HCT116 (cell line): ENCODE measurements around the gene FAN1. TPM values are rescaled to one million over a fixed set of nuclear protein-coding genes. Genes with fewer than 3 reads are reported as not detected.

Experiments used
- ATAC-seq: fragments of 200-7000 bp; cut with Tn5 transposase; 2 replicates; pipeline ENCODE4 v1.9.1; 2020; ENCODE audit warnings: mild to moderate bottlenecking, moderate library complexity
- BruUV-seq: library from RNA; stranded (reverse); fragments of 400-500 nt; replicated peaks from 2 replicates; lab custom pipeline; 2021; lab: Mats Ljungman, UMichigan
- CTCF ChIA-PET: fragments of 300-600 bp; sonication (Branson Sonifier 250); formaldehyde crosslinking; loops from one replicate; lab custom pipeline; 2021; ENCODE audit warnings: antibody characterized with exemption; lab: Charles Lee
- POLR2A ChIA-PET: fragments of 300-600, 350-600 bp; sonication (Branson Sonifier 250); formaldehyde crosslinking; loops from one replicate; lab custom pipeline; 2021; ENCODE audit warnings: antibody characterized with exemption; lab: Charles Lee
- RAD21 ChIA-PET, 2 experiments: fragments of 300-600 bp; sonication (Branson Sonifier 250); formaldehyde crosslinking; loops; one replicate each; lab custom pipeline; 2023; ENCODE audit warnings: low total read pairs in 2 of 2; ENCODE audit not compliant: uncharacterized antibody in 2 of 2, unreplicated experiment in 2 of 2, low non-redundant PET in 1 of 2; lab: Charles Lee
- DNase-seq: peaks from one replicate; pipeline ENCODE4 v3.0.0-alpha.2; 2010; ENCODE audit warnings: low read depth, low spot score
- H2AFZ ChIP-seq: fragments of 200-600 bp; shearing (Covaris generic), sonication (generic); 2 replicates; pipeline ENCODE4 v1.6.1; 2017; ENCODE audit warnings: low read depth, mixed run types, mixed read lengths, antibody characterized with exemption, low read length; ENCODE audit not compliant: poor library complexity, severe bottlenecking
- H3K27ac ChIP-seq: 2 replicates; pipeline ENCODE4 v1.5.1; 2012; ENCODE audit warnings: low read depth, low read length
- H3K27me3 ChIP-seq: fragments of 200-600 bp; sonication (generic); 2 replicates; pipeline ENCODE4 v1.6.1; 2016; ENCODE audit warnings: mixed run types, low read length, mixed read lengths; ENCODE audit not compliant: insufficient read depth
- H3K36me3 ChIP-seq, 2 experiments: fragments of 200-500 bp in 1 of 2; fragments of 200-600 bp in 1 of 2; sonication (Bioruptor generic) in 1 of 2; sonication (generic) in 1 of 2; 2 replicates each; pipeline versions ENCODE4 v1.5.1 to v1.6.1; 2014 to 2016; ENCODE audit warnings: low read length in 2 of 2, inconsistent platforms in 1 of 2, mixed read lengths in 1 of 2, mixed run types in 1 of 2; ENCODE audit not compliant: insufficient read depth in 2 of 2, control insufficient read depth in 1 of 2
- H3K4me1 ChIP-seq, 2 experiments: fragments of 200-600 bp in 1 of 2; sonication (generic) in 1 of 2; 2 replicates each; pipeline versions ENCODE4 v1.5.1 to v1.6.1; 2012 to 2017; ENCODE audit warnings: low read length in 2 of 2, inconsistent platforms in 1 of 2, mild to moderate bottlenecking in 1 of 2, mixed read lengths in 1 of 2, mixed run types in 1 of 2, moderate library complexity in 1 of 2; ENCODE audit not compliant: insufficient read depth in 2 of 2, control insufficient read depth in 1 of 2
- H3K4me2 ChIP-seq: fragments of 200-600 bp; sonication (generic); 2 replicates; pipeline ENCODE4 v1.6.1; 2017; ENCODE audit warnings: mixed run types, low read length, mixed read lengths
- H3K4me3 ChIP-seq, 2 experiments: fragments of 200-600 bp in 1 of 2; sonication (generic) in 1 of 2; replicated peaks in 1 of 2; 2 replicates each; pipeline ENCODE4 v1.5.1; 2011 to 2016; ENCODE audit warnings: low read length in 2 of 2, control low read depth in 1 of 2, low read depth in 1 of 2, mild to moderate bottlenecking in 1 of 2, mixed read lengths in 1 of 2, mixed run types in 1 of 2
- H3K79me2 ChIP-seq: fragments of 200-600 bp; sonication (generic); 2 replicates; pipeline ENCODE4 v1.6.1; 2017; ENCODE audit warnings: mild to moderate bottlenecking, mixed run types, low read length, moderate library complexity, mixed read lengths; ENCODE audit not compliant: insufficient read depth
- H3K9ac ChIP-seq: fragments of 200-600 bp; sonication (generic); 2 replicates; pipeline ENCODE4 v1.6.1; 2016; ENCODE audit warnings: low read length, mixed read lengths
- H3K9me2 ChIP-seq: fragments of 200-600 bp; sonication (generic), shearing (Covaris generic); 2 replicates; pipeline ENCODE4 v1.6.1; 2017; ENCODE audit warnings: mixed run types, mild to moderate bottlenecking, moderate library complexity; ENCODE audit not compliant: insufficient read depth
- H3K9me3 ChIP-seq, 2 experiments: fragments of 200-500 bp in 1 of 2; fragments of 200-600 bp in 1 of 2; sonication (Bioruptor generic) in 1 of 2; sonication (generic) in 1 of 2; 2 replicates each; pipeline ENCODE4 v1.6.1; 2014 to 2017; ENCODE audit warnings: low read length in 2 of 2, mixed read lengths in 2 of 2, inconsistent platforms in 1 of 2, low read depth in 1 of 2, mild to moderate bottlenecking in 1 of 2, mixed run types in 1 of 2, moderate library complexity in 1 of 2; ENCODE audit not compliant: control insufficient read depth in 1 of 2, insufficient read depth in 1 of 2
- H4K20me1 ChIP-seq: fragments of 200-600 bp; sonication (generic), shearing (Covaris generic); 2 replicates; pipeline ENCODE4 v1.6.1; 2017; ENCODE audit warnings: mixed run types, mild to moderate bottlenecking, moderate library complexity; ENCODE audit not compliant: insufficient read depth
- CTCF ChIP-seq, 3 experiments: fragments of 200-600 bp in 1 of 3; sonication (generic) in 1 of 3; IDR thresholded peaks in 2 of 3; conservative IDR thresholded peaks in 1 of 3; 2 replicates each; pipeline ENCODE4 v1.5.1; 2012 to 2017; ENCODE audit warnings: low read depth in 2 of 3, low read length in 2 of 3, antibody characterized with exemption in 1 of 3, borderline replicate concordance in 1 of 3, control low read depth in 1 of 3, mild to moderate bottlenecking in 1 of 3, mixed read lengths in 1 of 3, mixed run types in 1 of 3, moderate library complexity in 1 of 3; ENCODE audit not compliant: insufficient read depth in 1 of 3
- EGR1 ChIP-seq: IDR thresholded peaks from 2 replicates; pipeline ENCODE4 v1.6.1; 2012; ENCODE audit warnings: low read depth
- ELF1 ChIP-seq: IDR thresholded peaks from 2 replicates; pipeline ENCODE4 v1.6.1; 2012; ENCODE audit warnings: low read depth, borderline replicate concordance
- POLR2AphosphoS5 ChIP-seq: IDR thresholded peaks from 2 replicates; pipeline ENCODE4 v1.6.1; 2011; ENCODE audit warnings: mild to moderate bottlenecking, low read depth, low read length, moderate library complexity
- SIN3A ChIP-seq: IDR thresholded peaks from 2 replicates; pipeline ENCODE4 v1.6.1; 2012; ENCODE audit warnings: low read depth
- SP1 ChIP-seq: IDR thresholded peaks from 2 replicates; pipeline ENCODE4 v1.6.1; 2012; ENCODE audit warnings: low read depth
- SRF ChIP-seq: IDR thresholded peaks from 2 replicates; pipeline ENCODE4 v1.6.1; 2012; ENCODE audit warnings: low read depth
- YY1 ChIP-seq: IDR thresholded peaks from 2 replicates; pipeline ENCODE4 v1.6.1; 2011; ENCODE audit warnings: low read length, low read depth, moderate library complexity, mild to moderate bottlenecking; ENCODE audit not compliant: insufficient replicate concordance; ENCODE audit errors: extremely low read depth
- intact Hi-C: fragments of 100-400 bp; cut with micrococcal nuclease; formaldehyde crosslinking; loops from 2 replicates; pipeline ENCODE4 v1.10.0; 2022
- total RNA-seq: library from RNA; stranded (reverse); gene quantifications from one replicate; pipeline ENCODE4 v1.2.1, GENCODE V29; 2021; ENCODE audit not compliant: unreplicated experiment
- TF ChIP-seq, protein P1 (sequence below): IDR thresholded peaks from 2 replicates; pipeline ENCODE4 v1.6.1; 2012; ENCODE audit warnings: low read depth
- TF ChIP-seq, protein P2 (sequence below): IDR thresholded peaks from 2 replicates; pipeline ENCODE4 v1.6.1; 2012

Gene FAN1
- total RNA-seq, 1 experiment from 2014 or later, result 17.4 TPM

GRCh38 chr15:30918366-30918765 lies 14.7 kb downstream of the FAN1 start:
- RAD21 ChIA-PET, result no interaction called here
- BruUV-seq, result no TSS peak

DNA sequence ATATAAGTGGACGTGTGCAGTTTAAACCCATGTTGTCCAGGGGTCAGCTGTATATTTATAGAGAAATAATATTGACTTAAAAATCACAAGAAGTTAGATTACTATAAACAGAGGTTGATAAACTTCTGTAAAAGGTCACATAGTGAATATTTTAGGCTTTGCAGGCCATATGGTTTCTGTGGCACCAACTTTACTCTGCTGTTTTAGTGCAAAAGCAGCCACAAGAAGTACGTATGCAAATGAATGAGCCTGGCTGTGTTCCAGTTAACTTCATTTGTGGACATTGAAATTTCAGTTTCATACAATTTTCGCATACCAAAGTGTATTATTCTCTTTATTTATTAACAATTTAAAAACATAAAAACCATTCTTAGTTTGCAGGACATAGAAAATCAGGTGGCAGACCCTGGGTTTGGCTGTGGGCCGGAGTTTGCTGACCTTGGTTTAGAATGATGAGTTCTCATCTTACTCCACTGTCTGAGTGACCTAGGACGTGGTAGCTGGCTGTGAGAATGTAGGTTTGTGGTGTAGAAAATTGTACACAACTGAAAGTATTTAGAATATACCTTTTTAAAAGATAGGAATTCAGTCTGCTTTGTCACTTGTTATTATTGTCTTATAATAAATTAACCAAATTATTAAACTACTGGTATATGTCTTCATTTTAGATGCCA lies 16.3 kb downstream of the FAN1 start:
- H3K4me3 ChIP-seq, result no peak overlapping the region
- H3K27ac ChIP-seq, result no peak overlapping the region
- H3K9me2 ChIP-seq, result no peaks in the 10 kb centered on the region
- H3K36me3 ChIP-seq, result peaks cover 40 to 42% of the 10 kb centered on the region in 2 experiments
- TF ChIP-seq SRF (no peak), CTCF (IDR thresholded peaks at IDR 0.05 in 2 of 3, conservative IDR thresholded peaks at IDR 0.05 in 1 of 3; ENCODE audit: borderline replicate concordance in 1 of 3, insufficient read depth in 1 of 3, low read depth in 2 of 3, low read length in 2 of 3) (no peak), ELF1 (no peak), SIN3A (no peak)
- TF ChIP-seq, protein P1, sequence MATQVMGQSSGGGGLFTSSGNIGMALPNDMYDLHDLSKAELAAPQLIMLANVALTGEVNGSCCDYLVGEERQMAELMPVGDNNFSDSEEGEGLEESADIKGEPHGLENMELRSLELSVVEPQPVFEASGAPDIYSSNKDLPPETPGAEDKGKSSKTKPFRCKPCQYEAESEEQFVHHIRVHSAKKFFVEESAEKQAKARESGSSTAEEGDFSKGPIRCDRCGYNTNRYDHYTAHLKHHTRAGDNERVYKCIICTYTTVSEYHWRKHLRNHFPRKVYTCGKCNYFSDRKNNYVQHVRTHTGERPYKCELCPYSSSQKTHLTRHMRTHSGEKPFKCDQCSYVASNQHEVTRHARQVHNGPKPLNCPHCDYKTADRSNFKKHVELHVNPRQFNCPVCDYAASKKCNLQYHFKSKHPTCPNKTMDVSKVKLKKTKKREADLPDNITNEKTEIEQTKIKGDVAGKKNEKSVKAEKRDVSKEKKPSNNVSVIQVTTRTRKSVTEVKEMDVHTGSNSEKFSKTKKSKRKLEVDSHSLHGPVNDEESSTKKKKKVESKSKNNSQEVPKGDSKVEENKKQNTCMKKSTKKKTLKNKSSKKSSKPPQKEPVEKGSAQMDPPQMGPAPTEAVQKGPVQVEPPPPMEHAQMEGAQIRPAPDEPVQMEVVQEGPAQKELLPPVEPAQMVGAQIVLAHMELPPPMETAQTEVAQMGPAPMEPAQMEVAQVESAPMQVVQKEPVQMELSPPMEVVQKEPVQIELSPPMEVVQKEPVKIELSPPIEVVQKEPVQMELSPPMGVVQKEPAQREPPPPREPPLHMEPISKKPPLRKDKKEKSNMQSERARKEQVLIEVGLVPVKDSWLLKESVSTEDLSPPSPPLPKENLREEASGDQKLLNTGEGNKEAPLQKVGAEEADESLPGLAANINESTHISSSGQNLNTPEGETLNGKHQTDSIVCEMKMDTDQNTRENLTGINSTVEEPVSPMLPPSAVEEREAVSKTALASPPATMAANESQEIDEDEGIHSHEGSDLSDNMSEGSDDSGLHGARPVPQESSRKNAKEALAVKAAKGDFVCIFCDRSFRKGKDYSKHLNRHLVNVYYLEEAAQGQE, result no peak
- peaks cover 0 to 2% of the 10 kb centered on the region in 2 experiments; a peak in 1 of 4 replicates for H3K4me1 ChIP-seq
- no peak overlapping the region for H3K4me2 ChIP-seq
- BruUV-seq, result no TSS peak
- intact Hi-C loops, result no loop called here
- no peaks in the 10 kb centered on the region for H3K27me3 ChIP-seq
- ATAC-seq (no peak), DNase-seq (no peak)
- H3K9me3 ChIP-seq, result no peaks in the 10 kb centered on the region
- H4K20me1 ChIP-seq, result no peaks in the 10 kb centered on the region
- H3K9ac ChIP-seq, result no peak overlapping the region
- H2AFZ ChIP-seq, result no peak overlapping the region
- CTCF ChIA-PET, result no interaction called here
- 0 out of 2 replicates have a peak, but pooled peaks cover 7% of the 10 kb centered on the region for H3K79me2 ChIP-seq
- RAD21 ChIA-PET, result no interaction called here
- POLR2A ChIA-PET, result no interaction called here

More at GRCh38 chr15:30918366-30918765, 14.7 kb downstream of the FAN1 start:
- POLR2A ChIA-PET, result no interaction called here
- CTCF ChIA-PET, result no interaction called here
- Histone ChIP-seq H2AFZ (no peak overlapping the region), H3K9me3 (no peaks in the 10 kb centered on the region), H3K79me2 (0 out of 2 replicates have a peak, but pooled peaks cover 7% of the 10 kb centered on the region), H4K20me1 (no peaks in the 10 kb centered on the region), H3K27ac (no peak overlapping the region), H3K27me3 (no peaks in the 10 kb centered on the region), H3K4me2 (no peak overlapping the region), H3K4me3 (no peak overlapping the region), H3K36me3 (peaks cover 33 to 40% of the 10 kb centered on the region in 2 experiments), H3K4me1 (peaks cover 0 to 2% of the 10 kb centered on the region in 2 experiments; a peak in 1 of 4 replicates), H3K9me2 (no peaks in the 10 kb centered on the region), H3K9ac (no peak overlapping the region)
- ATAC-seq (no peak), DNase-seq (no peak)
- intact Hi-C loops, result no loop called here
- TF ChIP-seq POLR2AphosphoS5, result no peak
- TF ChIP-seq EGR1, result no peak
- no peak for TF ChIP-seq SP1
- no peak for TF ChIP-seq YY1
- TF ChIP-seq, protein P2, sequence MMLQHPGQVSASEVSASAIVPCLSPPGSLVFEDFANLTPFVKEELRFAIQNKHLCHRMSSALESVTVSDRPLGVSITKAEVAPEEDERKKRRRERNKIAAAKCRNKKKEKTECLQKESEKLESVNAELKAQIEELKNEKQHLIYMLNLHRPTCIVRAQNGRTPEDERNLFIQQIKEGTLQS, result no peak
